ENCODE measurements around the gene GPR160. TPM values are rescaled to one million over a fixed set of nuclear protein-coding genes. Genes with fewer than 3 reads are reported as not detected.

The GPR160 gene
- total RNA-seq, 2 donors from 2014 or later: 2.3 to 4.5 TPM

DNA sequence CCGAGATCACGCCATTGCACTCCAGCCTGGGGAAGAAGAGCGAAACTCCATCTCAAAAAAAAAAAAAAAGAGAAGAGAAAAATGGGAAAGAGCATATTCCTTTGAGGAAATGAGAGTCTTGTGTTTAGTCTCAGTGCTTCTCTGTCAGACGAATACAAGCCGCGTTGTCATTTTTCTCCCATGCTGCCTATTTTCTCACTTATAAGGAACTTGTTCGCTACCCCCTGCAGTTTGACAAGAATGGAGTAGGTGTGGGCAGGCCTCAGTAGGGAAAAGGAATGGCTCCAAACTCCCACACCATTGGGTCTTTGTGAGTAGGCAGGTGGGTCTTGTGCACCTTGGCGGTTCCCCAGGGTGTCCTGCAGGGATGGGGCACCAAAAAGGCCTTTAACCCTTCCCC, 6.5 kb downstream of the GPR160 start:
- ATAC-seq (no peak), DNase-seq (no peak)
- H3K36me3 Mint-ChIP-seq (ENCODE audit: low read depth): no peaks in the 10 kb centered on the region
- no peak overlapping the region for H3K27ac Mint-ChIP-seq
- H3K4me1 Mint-ChIP-seq: peaks cover 13% of the 10 kb centered on the region
- H3K4me3 Mint-ChIP-seq: no peak overlapping the region
- H3K27me3 Mint-ChIP-seq: no peaks in the 10 kb centered on the region
- no peaks in the 10 kb centered on the region for H3K9me3 ChIP-seq (ENCODE audit: control insufficient read depth, low read length, poor library complexity, severe bottlenecking)

DNA sequence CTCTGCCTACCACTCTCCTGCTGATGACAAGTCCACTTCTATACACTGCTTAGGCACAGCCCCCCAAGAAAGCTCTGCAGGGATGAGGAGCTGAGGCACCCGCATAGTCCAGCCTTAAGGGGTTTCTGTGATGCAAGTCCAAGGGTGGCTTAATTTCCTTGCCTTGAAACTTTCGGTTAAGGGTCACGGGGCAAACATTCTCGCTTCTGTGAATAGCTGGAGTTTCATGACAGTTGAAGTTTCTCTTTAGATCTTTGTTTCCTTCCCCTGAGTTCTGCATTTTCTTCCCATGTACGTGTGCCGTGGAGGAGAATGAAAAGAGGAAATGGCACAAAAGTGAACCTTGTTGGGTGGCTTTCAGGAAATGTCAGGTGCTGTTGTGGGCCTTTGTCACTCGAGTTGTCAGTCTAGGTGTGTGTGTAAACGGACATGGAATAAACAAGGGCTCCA, 7.0 kb downstream of the GPR160 start:
- H3K27ac Mint-ChIP-seq: no peak overlapping the region
- DNase-seq (no peak), ATAC-seq (peak; percentile 58)
- H3K27me3 Mint-ChIP-seq: no peaks in the 10 kb centered on the region
- no peak overlapping the region for H3K4me3 Mint-ChIP-seq
- H3K4me1 Mint-ChIP-seq: peaks cover 13% of the 10 kb centered on the region
- H3K36me3 Mint-ChIP-seq (ENCODE audit: low read depth): no peaks in the 10 kb centered on the region
- H3K9me3 ChIP-seq (ENCODE audit: control insufficient read depth, low read length, poor library complexity, severe bottlenecking): no peaks in the 10 kb centered on the region

DNA sequence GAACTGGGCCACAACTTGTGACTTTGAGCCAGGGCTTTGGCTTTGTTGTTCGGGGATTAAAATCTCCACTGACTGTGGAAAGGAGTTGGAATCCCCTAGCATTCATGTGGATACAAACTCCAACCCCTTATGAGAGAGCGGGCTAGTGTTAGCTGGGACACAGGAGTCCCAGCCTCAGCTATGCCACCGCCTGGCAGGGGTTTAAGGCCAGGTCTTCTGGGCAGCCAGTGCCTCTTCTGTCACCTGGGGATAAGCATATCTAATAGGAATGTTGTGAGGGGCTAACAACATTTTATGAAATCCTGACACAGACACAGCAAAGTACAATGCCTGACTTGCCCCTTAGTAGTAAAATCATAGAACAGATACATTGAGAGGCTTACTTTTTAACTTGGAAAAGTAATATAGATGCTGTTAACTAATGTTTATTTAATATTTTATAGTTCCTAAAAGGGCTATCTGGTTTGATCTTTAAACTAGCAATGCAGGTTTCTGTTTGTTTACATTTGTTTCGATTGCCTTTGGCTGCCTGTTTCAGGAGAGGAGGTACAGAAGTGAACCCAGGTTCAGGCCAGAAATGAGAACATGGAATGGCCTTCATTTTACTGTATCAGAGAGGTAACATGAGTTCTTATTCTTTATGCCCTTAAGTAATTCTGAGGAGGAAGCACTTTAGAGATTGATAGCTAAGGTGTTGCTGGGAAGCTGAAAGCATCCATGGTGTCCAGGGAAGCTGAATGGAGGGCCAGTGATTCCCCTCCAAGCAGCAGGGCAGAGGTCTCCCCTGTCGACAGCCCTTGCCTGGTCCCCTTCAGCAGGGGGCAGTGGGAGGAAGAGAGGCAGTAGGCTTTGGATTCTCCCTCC, 8.7 kb downstream of the GPR160 start:
- no peak for ATAC-seq
- Mint-ChIP-seq H3K36me3 (ENCODE audit: low read depth) (no peaks in the 10 kb centered on the region), H3K4me3 (no peak overlapping the region), H3K27me3 (no peaks in the 10 kb centered on the region), H3K27ac (no peak overlapping the region), H3K4me1 (peaks cover 8% of the 10 kb centered on the region)
- H3K9me3 ChIP-seq (ENCODE audit: control insufficient read depth, low read length, poor library complexity, severe bottlenecking): no peaks in the 10 kb centered on the region
- no peak for DNase-seq

DNA sequence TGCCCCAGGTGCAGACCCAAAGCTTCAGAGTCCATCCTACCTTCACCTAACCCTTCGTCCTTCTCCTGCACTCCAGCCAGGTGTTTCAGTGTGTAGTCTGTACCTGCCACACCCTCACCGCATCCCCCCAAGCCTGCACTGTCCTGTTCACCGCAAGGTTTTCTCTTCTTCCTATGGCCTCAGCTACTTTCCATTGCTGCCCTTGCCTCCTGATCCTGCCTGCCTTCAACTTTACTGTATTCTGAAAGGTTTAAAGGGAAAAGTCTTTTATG, 9.3 kb downstream of the GPR160 start:
- H3K27ac Mint-ChIP-seq: no peak overlapping the region

DNA sequence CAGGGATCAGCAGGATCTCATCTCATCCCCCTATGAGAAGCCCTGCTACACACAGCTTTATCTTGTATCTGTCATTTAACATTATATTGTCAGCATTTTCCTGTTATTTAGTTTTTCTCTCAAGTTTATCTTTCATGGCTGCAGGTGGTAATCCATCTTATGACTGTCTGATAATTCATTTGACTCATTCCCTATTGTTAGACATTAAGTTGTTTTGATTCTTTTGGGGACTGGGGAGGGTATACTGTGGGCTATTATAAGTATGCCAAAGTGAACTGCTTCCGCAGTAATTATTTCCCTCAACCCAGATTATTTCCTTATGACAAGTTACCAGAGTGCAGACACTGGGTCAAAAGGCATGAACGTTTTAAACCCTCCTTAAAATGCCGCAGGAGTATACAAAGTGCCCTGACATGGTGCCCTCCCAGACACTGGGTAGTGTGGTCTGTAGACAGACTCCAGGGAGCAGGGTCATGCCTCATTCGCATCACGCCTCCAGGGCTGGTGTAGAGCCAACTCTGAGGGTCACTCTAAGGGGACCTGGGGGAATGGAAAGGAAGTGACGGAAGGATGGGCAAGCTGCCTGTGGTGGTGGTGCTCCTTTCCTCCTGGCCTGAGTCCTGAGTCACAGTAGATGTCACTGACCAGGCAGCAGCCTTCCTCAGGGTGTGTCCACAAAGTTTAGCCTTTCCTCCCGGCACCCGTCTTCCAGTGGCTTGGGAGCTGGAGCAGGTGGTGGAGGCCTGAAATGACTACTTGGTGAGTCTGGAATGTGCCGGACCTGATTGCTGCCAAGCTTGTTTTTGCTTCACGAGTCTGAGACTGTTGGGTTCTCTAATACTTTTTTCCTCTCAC, 11.6 kb downstream of the GPR160 start:
- Mint-ChIP-seq H3K36me3 (ENCODE audit: low read depth) (no peaks in the 10 kb centered on the region), H3K4me1 (peaks cover 8% of the 10 kb centered on the region), H3K4me3 (no peak overlapping the region), H3K27me3 (no peaks in the 10 kb centered on the region), H3K27ac (no peak overlapping the region)
- ATAC-seq (no peak), DNase-seq (no peak)
- no peaks in the 10 kb centered on the region for H3K9me3 ChIP-seq (ENCODE audit: control insufficient read depth, low read length, poor library complexity, severe bottlenecking)

More for the DNA sequence above, 9.3 kb downstream of the GPR160 start:
- H3K9me3 ChIP-seq (ENCODE audit: control insufficient read depth, low read length, poor library complexity, severe bottlenecking): no peaks in the 10 kb centered on the region
- peaks cover 8% of the 10 kb centered on the region for H3K4me1 Mint-ChIP-seq
- H3K4me3 Mint-ChIP-seq: no peak overlapping the region
- H3K36me3 Mint-ChIP-seq (ENCODE audit: low read depth): no peaks in the 10 kb centered on the region
- no peaks in the 10 kb centered on the region for H3K27me3 Mint-ChIP-seq
- DNase-seq (no peak), ATAC-seq (no peak)

DNA sequence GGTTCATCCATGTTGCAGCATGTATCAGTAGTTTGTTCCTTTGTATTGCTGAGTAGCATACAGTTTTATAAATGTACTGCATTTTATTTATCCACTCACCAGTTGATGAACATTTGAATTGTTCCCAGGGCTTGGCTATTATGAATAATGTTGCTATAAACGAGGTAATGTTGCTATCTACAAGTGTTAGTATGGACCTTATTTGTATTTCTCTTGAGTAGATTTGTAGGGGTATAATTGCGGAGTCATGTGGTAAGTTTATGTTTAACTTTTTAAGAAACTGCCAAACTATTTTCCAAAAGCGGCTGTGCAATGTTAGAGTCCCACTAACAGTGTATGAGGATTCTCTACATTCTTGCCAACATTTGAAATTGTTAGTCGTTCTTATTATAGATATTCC, 13.0 kb downstream of the GPR160 start:
- no peak for ATAC-seq
- DNase-seq: no peak
- no peaks in the 10 kb centered on the region for H3K27me3 Mint-ChIP-seq

DNA sequence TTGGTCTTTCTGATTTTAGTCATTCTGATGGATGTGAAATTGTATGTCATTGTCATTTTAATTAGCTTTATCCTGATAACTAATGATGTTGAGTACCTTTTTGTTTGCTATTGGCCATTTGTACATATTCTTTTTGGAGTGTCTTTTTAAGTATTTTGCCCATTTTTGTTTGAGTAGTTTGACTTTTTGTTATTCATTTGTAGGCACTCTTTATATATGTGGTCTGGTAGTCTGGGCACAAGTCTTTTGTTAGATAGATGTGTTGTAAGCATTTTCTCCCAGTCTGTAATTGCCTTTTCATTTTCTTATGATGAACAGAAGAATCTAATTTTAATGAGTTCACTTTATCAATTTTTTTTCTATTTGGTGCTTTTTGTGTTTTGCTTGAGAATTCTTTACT, 14.6 kb downstream of the GPR160 start:
- H3K9me3 ChIP-seq (ENCODE audit: control insufficient read depth, low read length, poor library complexity, severe bottlenecking): no peaks in the 10 kb centered on the region
- ATAC-seq (no peak), DNase-seq (no peak)
- H3K27ac Mint-ChIP-seq: no peak overlapping the region
- no peak overlapping the region for H3K4me3 Mint-ChIP-seq
- no peaks in the 10 kb centered on the region for H3K27me3 Mint-ChIP-seq
- H3K4me1 Mint-ChIP-seq: peaks cover 9% of the 10 kb centered on the region
- H3K36me3 Mint-ChIP-seq (ENCODE audit: low read depth): no peaks in the 10 kb centered on the region

More for the DNA sequence above, 13.0 kb downstream of the GPR160 start:
- no peak overlapping the region for H3K4me3 Mint-ChIP-seq
- H3K27ac Mint-ChIP-seq: no peak overlapping the region
- no peaks in the 10 kb centered on the region for H3K36me3 Mint-ChIP-seq (ENCODE audit: low read depth)
- no peaks in the 10 kb centered on the region for H3K9me3 ChIP-seq (ENCODE audit: control insufficient read depth, low read length, poor library complexity, severe bottlenecking)
- peaks cover 5% of the 10 kb centered on the region for H3K4me1 Mint-ChIP-seq

DNA sequence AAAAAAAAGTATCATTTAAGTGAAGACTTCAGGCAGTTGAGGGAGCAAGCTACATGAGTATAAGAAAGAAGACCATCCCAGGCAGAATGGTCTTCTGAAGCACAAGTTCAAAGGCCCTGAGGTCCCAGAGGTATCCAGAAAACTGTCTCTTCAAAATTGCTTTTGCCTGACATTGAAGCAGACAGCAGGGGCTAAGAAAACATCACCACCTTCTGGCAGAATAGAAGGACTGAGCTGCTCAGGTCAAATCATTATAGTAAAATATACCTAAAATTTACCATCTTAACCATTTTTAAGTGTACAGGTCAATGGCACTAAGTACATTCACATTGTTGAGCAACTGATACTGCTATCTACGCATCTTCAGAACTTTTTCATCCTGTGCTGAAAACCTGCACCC, 16.4 kb downstream of the GPR160 start:
- H3K4me3 Mint-ChIP-seq: no peak overlapping the region
- H3K9me3 ChIP-seq (ENCODE audit: control insufficient read depth, low read length, poor library complexity, severe bottlenecking): no peaks in the 10 kb centered on the region
- H3K36me3 Mint-ChIP-seq (ENCODE audit: low read depth): no peaks in the 10 kb centered on the region
- peaks cover 20% of the 10 kb centered on the region for H3K4me1 Mint-ChIP-seq
- ATAC-seq: peak; percentile 44
- no peak for DNase-seq
- H3K27ac Mint-ChIP-seq: no peak overlapping the region
- H3K27me3 Mint-ChIP-seq: no peaks in the 10 kb centered on the region

DNA sequence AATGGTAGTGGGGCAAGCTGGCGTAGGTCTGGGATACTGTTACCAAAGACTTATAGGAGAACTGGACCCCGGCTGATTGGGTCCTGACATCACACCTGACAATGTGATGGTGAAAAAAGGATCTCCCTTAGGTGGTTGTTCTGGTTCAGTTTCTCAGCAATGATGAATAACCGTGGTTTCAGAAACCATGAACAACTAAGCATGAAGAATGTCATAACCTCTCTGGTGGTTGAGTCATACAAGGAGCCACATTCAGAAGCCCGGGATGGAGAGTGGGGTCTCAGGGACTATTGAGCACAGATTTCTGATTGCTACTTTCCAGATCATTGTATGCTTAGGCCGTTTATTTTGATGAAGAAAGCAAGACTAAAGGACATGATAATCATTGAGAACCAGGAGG, 17.4 kb downstream of the GPR160 start:
- H3K4me1 Mint-ChIP-seq: peaks cover 23% of the 10 kb centered on the region
- no peak overlapping the region for H3K4me3 Mint-ChIP-seq
- ATAC-seq (no peak), DNase-seq (no peak)
- H3K36me3 Mint-ChIP-seq (ENCODE audit: low read depth): no peaks in the 10 kb centered on the region
- no peaks in the 10 kb centered on the region for H3K9me3 ChIP-seq (ENCODE audit: control insufficient read depth, low read length, poor library complexity, severe bottlenecking)
- no peaks in the 10 kb centered on the region for H3K27me3 Mint-ChIP-seq
- H3K27ac Mint-ChIP-seq: no peak overlapping the region

DNA sequence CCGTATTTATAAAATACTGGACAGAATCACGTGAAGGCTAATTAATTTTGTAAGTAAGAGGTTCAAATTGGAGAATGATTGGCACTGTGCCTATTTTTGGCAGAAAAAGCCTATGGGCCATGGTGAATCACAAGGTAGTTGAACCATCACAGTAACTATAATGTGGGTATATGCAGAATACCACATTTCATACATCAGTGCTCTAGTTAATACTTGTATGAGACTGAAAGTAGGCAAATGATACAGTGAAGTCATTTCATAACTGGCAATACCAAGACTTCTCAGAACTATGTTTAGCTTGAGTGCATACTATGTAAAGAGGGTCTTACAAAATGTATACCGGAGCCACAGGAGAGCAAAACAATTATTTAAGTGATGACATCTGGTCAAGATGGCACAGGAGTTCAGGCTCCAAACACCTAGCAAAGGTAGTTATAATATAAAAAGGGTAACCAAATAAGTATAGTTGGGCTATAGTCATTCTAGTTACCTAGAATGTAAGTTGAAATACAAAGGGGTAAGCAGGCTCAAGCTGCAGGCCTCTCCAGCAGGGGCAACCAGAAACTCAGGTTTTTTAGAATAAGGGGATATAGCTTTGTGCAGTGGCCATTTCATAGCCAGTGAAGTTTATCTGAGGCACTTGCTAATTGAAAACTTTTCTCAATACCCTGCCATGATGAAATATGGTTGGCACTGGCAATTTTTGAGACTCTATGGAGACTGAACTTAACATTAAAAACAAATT, 19.1 kb downstream of the GPR160 start:
- DNase-seq (no peak), ATAC-seq (no peak)
- Mint-ChIP-seq H3K4me3 (peak overlapping the region; percentile 43), H3K27me3 (no peaks in the 10 kb centered on the region), H3K27ac (no peak overlapping the region), H3K36me3 (ENCODE audit: low read depth) (no peaks in the 10 kb centered on the region), H3K4me1 (peaks cover 23% of the 10 kb centered on the region)
- no peaks in the 10 kb centered on the region for H3K9me3 ChIP-seq (ENCODE audit: control insufficient read depth, low read length, poor library complexity, severe bottlenecking)

DNA sequence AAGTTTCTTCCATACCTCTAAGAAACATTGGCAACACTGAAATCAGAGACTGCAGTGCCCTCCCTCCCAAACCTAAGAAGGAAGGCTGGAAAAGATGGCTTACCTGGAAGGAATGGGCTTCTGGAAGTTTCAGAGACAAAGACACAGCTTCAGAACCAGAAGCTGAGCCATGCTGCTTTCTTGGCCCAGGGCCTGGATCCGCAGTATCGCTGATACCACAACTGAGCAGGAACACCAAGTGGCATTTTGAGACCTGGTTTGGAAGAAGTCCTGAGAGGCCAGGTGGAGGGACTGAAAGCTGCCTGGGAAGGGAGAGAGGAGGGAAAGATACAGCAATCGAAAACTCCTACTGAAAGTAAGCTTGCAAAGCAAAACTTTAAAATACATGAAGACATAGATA, 19.8 kb downstream of the GPR160 start:
- Mint-ChIP-seq H3K27me3 (no peaks in the 10 kb centered on the region), H3K27ac (no peak overlapping the region), H3K36me3 (ENCODE audit: low read depth) (no peaks in the 10 kb centered on the region), H3K4me1 (peaks cover 23% of the 10 kb centered on the region), H3K4me3 (peak overlapping the region; percentile 43)
- DNase-seq (no peak), ATAC-seq (no peak)
- no peaks in the 10 kb centered on the region for H3K9me3 ChIP-seq (ENCODE audit: control insufficient read depth, low read length, poor library complexity, severe bottlenecking)

DNA sequence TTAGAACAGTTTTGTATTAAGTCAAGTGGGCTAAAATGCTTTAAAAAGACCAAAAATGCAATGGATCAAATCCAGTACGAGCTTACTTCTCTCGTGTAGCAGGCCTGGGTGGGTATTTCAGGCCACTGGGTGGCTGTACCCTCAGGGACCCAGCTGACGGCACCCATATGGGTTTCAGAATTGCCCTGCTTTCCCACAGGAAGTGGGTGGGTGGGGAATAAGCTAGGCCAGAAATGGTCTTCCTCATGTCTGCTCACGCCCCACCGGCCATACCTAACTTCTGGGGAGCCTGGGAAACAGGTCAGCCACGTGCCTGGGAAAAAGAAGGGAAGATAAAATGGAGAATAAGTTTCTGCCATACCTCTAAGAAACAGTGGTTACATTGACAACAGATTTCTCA, 20.3 kb downstream of the GPR160 start:
- Mint-ChIP-seq H3K27me3 (no peaks in the 10 kb centered on the region), H3K36me3 (ENCODE audit: low read depth) (no peaks in the 10 kb centered on the region), H3K27ac (no peak overlapping the region), H3K4me1 (peaks cover 23% of the 10 kb centered on the region), H3K4me3 (no peak overlapping the region)
- H3K9me3 ChIP-seq (ENCODE audit: control insufficient read depth, low read length, poor library complexity, severe bottlenecking): no peaks in the 10 kb centered on the region
- DNase-seq (no peak), ATAC-seq (no peak)

DNA sequence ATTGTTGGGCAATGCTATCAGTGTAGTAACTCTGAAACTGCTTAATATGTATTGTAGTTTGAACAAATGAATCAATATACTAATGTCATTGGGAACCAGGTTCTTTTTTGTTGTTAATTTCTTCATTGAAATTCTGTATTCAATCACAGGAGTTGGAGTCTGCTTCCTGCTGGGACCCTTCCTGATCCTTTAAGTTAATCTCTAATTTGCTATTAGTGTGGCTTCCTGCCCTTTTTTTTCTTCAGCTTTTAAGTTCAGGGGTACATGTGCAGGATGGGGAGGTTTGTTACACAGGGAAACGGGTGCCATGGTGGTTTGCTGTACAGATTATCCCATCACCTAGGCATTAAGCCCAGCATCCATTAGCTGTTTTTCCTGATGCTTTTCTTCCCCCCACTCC, 21.7 kb downstream of the GPR160 start:
- H3K9me3 ChIP-seq (ENCODE audit: control insufficient read depth, low read length, poor library complexity, severe bottlenecking): no peaks in the 10 kb centered on the region
- no peaks in the 10 kb centered on the region for H3K27me3 Mint-ChIP-seq
- no peak overlapping the region for H3K4me3 Mint-ChIP-seq
- H3K4me1 Mint-ChIP-seq: peaks cover 22% of the 10 kb centered on the region
- DNase-seq (no peak), ATAC-seq (no peak)
- H3K27ac Mint-ChIP-seq: no peak overlapping the region
- no peaks in the 10 kb centered on the region for H3K36me3 Mint-ChIP-seq (ENCODE audit: low read depth)

Data from T-helper 17 cell (primary cell).